Epithelial cell of esophagus (primary cell): ENCODE measurements around the gene FBXO7.

ENCODE experiments used
- DNase-seq: peaks from one replicate; pipeline ENCODE4 v3.0.0; 2010; ENCODE audit warnings: low read depth
- H3K4me3 ChIP-seq: 2 replicates; pipeline ENCODE4 v1.5.1; 2011; ENCODE audit warnings: mild to moderate bottlenecking, low read length, control low read depth
- CTCF ChIP-seq: IDR thresholded peaks from 2 replicates; pipeline ENCODE4 v1.5.1; 2011; ENCODE audit warnings: low read depth, mild to moderate bottlenecking, low read length, control low read depth, inconsistent platforms; ENCODE audit not compliant: insufficient read depth; ENCODE audit errors: missing control alignments

Gene FBXO7

GRCh38 chr22:32534252-32535235, 59.9 kb downstream of the FBXO7 start:
- no peak for DNase-seq
- TF ChIP-seq CTCF, result no peak
- no peak overlapping the region for H3K4me3 ChIP-seq

- no peak for TF ChIP-seq CTCF
Measured at GRCh38 chr22:32535531-32536190, 61.0 kb downstream of the FBXO7 start.

GRCh38 chr22:32536352-32536751, 61.7 kb downstream of the FBXO7 start:
- no peak overlapping the region for H3K4me3 ChIP-seq
- no peak for TF ChIP-seq CTCF
- no peak for DNase-seq

More at GRCh38 chr22:32535531-32536190, 61.0 kb downstream of the FBXO7 start:
- DNase-seq, result no peak
- H3K4me3 ChIP-seq, result no peak overlapping the region

GRCh38 chr22:32538521-32538920, 63.9 kb downstream of the FBXO7 start:
- H3K4me3 ChIP-seq, result no peak overlapping the region
- no peak for DNase-seq
- TF ChIP-seq CTCF, result no peak

DNA sequence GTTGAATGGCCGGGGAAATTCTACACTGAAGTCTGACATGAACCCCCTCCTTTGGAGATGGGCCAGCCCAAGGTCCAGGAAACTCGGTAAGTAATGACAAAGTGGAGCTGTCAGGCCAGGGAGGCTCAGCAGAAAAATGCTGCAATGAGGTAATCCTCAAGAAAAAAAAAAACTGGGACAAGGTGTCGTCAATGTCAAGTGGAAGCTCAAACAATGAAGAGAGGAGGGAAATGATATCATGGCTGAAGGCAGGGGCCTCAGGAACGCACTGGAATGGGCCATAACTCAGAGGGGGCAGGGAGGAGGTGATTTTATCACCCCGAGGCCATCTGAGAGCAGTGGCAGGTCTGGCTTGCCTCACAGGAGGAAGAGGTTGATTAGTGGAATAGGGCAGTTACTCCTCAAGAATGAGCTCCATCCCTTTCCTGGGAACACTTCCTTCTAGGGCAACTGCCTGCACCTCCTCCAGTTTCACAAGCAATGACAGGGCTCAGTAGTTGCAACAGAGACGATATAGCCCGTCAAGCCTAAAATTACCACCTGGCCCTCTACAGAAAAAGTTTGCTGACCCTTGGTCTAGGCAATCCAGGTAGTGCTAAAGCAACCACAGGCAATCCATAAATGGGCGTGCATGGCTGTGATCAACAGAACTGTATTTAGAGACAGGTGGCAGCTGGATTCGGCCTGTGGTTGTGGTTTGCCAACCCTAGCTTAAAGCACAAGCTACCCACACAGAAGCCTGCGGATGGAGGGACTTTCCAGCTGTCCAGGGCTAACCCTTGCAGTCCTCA, 65.2 kb downstream of the FBXO7 start:
- no peak for TF ChIP-seq CTCF
- H3K4me3 ChIP-seq, result no peak overlapping the region
- DNase-seq, result peak; percentile 78

DNA sequence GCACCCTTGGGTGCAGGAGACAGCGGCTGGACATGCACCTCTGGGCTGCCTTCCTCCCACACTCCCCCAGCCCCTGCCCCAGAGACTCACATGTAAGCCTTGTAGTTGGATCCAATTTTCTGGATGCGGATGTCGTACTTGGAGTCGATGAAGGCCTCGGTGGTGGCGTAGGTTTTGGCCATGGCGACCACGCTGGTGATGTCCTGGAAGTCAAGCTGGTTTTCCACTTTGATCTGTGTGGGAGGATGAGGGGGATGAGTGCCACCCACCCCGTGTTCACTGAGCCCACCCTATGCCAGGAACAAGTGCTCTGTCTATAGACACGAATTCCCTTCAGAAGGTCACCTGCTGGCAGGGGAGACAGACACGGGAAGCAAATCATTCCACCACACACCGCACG, 66.9 kb downstream of the FBXO7 start:
- DNase-seq, result no peak
- no peak for TF ChIP-seq CTCF
- H3K4me3 ChIP-seq, result no peak overlapping the region
